Stimulated activated naive CD8-positive, alpha-beta T cell treated with anti-CD3 and anti-CD28 coated beads, Interleukin-15, amount 100 ng/mL, for 72 hours (primary cell): ENCODE data around the gene SERINC3.

Source experiments
- ATAC-seq: fragments of 150-1000 bp; cut with Tn5 transposase; 2 replicates; pipeline ENCODE4 v1.10.0; 2021; ENCODE audit warnings: mild to moderate bottlenecking, moderate library complexity
- DNase-seq, 2 donors: peaks; one replicate each; pipeline ENCODE4 v3.0.0; 2021 to 2022
- H3K27ac Mint-ChIP-seq, 2 donors: one replicate each; pipeline ENCODE4 v1.8.0; 2022; ENCODE audit warnings: mild to moderate bottlenecking in 2 of 2, mixed read lengths in 2 of 2, moderate library complexity in 2 of 2
- H3K27me3 Mint-ChIP-seq: one replicate; pipeline ENCODE4 v1.8.0; 2022; ENCODE audit warnings: mixed read lengths
- H3K4me1 Mint-ChIP-seq: one replicate; pipeline ENCODE4 v1.8.0; 2022; ENCODE audit warnings: mild to moderate bottlenecking, mixed read lengths
- H3K4me3 Mint-ChIP-seq, 2 donors: one replicate each; pipeline ENCODE4 v1.8.0; 2022; ENCODE audit warnings: mild to moderate bottlenecking in 2 of 2, mixed read lengths in 2 of 2, moderate library complexity in 1 of 2
- H3K9me3 Mint-ChIP-seq, 2 donors: one replicate each; pipeline ENCODE4 v1.8.0; 2022; ENCODE audit warnings: mixed read lengths in 2 of 2

SERINC3 gene

DNA sequence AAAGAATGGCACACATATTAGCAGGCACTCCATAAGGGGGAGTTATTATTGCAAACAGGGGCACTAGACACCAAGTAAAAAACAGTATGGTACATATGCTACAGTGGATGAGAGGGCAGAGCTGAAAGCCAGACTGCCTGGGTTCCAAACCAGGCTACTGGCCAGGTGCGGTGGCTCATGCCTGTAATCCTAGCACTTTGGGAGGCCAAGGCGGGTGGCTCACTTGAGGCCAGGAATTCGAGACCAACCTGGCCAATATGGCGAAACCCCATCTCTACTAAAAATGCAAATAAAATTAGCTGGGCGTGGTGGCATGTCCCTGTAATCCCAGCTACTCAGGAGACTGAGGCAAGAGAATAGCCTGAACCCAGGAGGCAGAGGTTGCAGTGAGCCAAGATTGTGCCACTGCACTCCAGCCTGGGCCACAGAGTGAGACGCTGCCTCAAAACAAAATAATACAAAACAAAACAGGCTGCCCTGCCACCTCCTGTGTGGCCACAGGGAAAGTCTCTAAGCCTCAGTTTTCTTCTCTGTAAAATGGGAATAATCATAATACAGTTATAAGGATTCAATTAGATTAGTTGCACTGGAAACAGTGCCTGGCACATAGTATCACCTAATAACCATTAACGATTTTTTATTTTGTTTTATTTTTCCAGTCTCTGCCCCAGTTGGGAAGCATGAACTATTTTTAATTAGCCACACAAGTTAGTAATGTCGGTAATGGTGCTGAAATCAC is 53.7 kb downstream of the SERINC3 start:
- ATAC-seq (no peak), DNase-seq (no peak)
- H3K27me3 Mint-ChIP-seq, result no peaks in the 10 kb centered on the region
- H3K4me3 Mint-ChIP-seq, result no peak overlapping the region
- no peaks in the 10 kb centered on the region for H3K4me1 Mint-ChIP-seq
- no peak overlapping the region for H3K27ac Mint-ChIP-seq
- H3K9me3 Mint-ChIP-seq, result no peaks in the 10 kb centered on the region

- no peaks in the 10 kb centered on the region for H3K27me3 Mint-ChIP-seq
- H3K4me1 Mint-ChIP-seq, result no peaks in the 10 kb centered on the region
- ATAC-seq (no peak), DNase-seq (no peak)
- no peaks in the 10 kb centered on the region for H3K9me3 Mint-ChIP-seq
- no peak overlapping the region for H3K4me3 Mint-ChIP-seq
- no peak overlapping the region for H3K27ac Mint-ChIP-seq
These were observed 54.5 kb downstream of the SERINC3 start for GRCh38 chr20:44467289-44467883.

DNA sequence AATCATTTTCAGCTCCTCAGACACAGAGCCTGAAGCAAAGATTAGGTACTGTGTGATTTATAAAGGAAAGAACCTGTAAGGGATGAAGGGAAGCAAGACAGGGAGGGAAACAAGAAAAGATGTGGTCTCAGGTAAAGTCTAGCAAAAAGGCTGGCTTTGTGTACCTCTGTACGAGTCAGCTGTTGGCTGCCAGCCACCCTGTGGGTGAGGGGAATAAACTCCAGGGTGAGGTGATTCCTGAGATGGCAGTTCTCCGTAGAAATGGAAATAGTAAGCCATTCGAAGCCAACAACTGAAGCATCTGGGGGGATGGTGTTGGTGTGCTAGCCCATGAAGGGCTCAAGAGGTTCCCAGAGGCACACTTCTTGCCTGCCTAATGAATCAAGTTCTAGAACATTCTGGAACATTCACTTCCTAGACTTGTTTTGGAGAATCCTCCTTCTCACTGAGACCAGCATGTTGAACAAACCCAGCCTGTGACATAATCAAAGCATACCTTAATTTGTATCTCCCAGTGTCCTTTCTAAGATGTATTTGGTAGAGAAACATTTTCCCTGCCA is 56.8 kb downstream of the SERINC3 start:
- Mint-ChIP-seq H3K27ac (no peak overlapping the region), H3K4me3 (no peak overlapping the region)
- no peak for ATAC-seq

GRCh38 chr20:44464514-44464913 is 57.4 kb downstream of the SERINC3 start:
- no peak for DNase-seq

More for the DNA sequence above, 56.8 kb downstream of the SERINC3 start:
- H3K9me3 Mint-ChIP-seq, result no peaks in the 10 kb centered on the region
- no peak for DNase-seq
- no peaks in the 10 kb centered on the region for H3K4me1 Mint-ChIP-seq
- no peaks in the 10 kb centered on the region for H3K27me3 Mint-ChIP-seq

GRCh38 chr20:44463466-44463865 is 58.4 kb downstream of the SERINC3 start:
- H3K27ac Mint-ChIP-seq, result no peak overlapping the region
- no peak for ATAC-seq

More at GRCh38 chr20:44464514-44464913, 57.4 kb downstream of the SERINC3 start:
- ATAC-seq, result no peak
- no peak overlapping the region for H3K4me3 Mint-ChIP-seq
- no peaks in the 10 kb centered on the region for H3K27me3 Mint-ChIP-seq
- no peak overlapping the region for H3K27ac Mint-ChIP-seq
- no peaks in the 10 kb centered on the region for H3K4me1 Mint-ChIP-seq
- H3K9me3 Mint-ChIP-seq, result no peaks in the 10 kb centered on the region

DNA sequence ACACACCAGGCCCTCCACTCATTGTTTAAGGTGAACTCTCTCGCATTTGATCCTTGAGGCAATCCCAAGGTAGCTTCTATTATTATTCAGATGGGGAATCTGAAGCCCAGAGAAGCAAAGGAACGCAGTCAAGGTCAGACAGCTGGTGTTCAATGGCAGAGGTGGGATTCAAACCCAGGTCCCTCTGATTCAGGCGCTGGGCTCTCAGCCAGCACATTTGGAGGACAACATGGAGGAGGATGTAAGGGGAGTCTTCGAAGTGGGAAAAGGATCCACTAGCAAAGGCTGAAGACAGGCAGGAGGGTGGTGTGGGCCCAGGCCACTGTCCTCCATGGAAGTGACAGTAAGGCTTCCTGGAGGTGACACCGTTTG is 60.1 kb downstream of the SERINC3 start:
- Mint-ChIP-seq H3K27ac (peak overlapping the region in 1 of 2 donors; percentile 27), H3K9me3 (no peaks in the 10 kb centered on the region), H3K27me3 (no peaks in the 10 kb centered on the region), H3K4me1 (no peaks in the 10 kb centered on the region), H3K4me3 (no peak overlapping the region)
- DNase-seq (no peak), ATAC-seq (no peak)

More at GRCh38 chr20:44463466-44463865, 58.4 kb downstream of the SERINC3 start:
- H3K9me3 Mint-ChIP-seq, result no peaks in the 10 kb centered on the region
- no peaks in the 10 kb centered on the region for H3K27me3 Mint-ChIP-seq
- no peaks in the 10 kb centered on the region for H3K4me1 Mint-ChIP-seq
- DNase-seq, result no peak
- no peak overlapping the region for H3K4me3 Mint-ChIP-seq

DNA sequence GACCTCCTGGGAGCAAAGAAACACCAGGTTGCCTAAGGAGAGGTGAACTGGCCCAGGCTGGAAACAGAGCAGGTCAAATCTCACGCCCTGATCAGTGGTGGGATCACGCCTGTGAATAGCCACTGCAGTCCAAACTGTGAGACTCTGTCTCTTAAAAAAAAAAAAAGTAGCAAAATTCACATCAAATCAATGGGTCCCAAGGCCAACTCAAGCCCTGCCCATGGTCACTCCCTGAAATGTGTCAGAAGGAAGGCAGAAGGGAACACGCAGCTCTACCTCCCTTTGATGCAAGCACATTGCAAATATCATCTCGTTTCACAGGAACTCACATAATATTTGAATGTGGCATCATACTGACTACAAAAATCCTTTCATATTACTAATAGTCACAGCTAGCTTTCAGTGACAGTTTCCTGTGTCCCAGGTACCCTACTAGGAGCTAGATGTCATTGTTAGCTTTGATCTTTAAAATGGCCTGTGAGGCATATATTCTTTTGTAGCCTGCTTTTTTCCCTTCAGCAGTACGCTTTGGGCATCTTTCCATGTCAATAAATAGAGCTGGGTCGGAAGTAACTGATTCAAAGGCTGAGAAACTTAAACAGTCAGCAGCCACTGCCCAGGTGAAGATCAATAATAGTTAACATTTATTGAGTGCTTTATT is 60.6 kb downstream of the SERINC3 start:
- ATAC-seq, result no peak
- no peak for DNase-seq
- Mint-ChIP-seq H3K4me3 (no peak overlapping the region), H3K9me3 (no peaks in the 10 kb centered on the region), H3K27me3 (no peaks in the 10 kb centered on the region), H3K27ac (no peak overlapping the region), H3K4me1 (no peaks in the 10 kb centered on the region)

- H3K27me3 Mint-ChIP-seq, result no peaks in the 10 kb centered on the region
- no peak overlapping the region for H3K4me3 Mint-ChIP-seq
- DNase-seq (no peak), ATAC-seq (no peak)
- H3K9me3 Mint-ChIP-seq, result no peaks in the 10 kb centered on the region
- no peak overlapping the region for H3K27ac Mint-ChIP-seq
- H3K4me1 Mint-ChIP-seq, result no peaks in the 10 kb centered on the region
These were observed 61.1 kb downstream of the SERINC3 start for GRCh38 chr20:44460795-44461141.

GRCh38 chr20:44459271-44459670 is 62.6 kb downstream of the SERINC3 start:
- H3K4me1 Mint-ChIP-seq, result no peaks in the 10 kb centered on the region
- no peak overlapping the region for H3K27ac Mint-ChIP-seq
- no peaks in the 10 kb centered on the region for H3K27me3 Mint-ChIP-seq
- H3K4me3 Mint-ChIP-seq, result no peak overlapping the region
- no peak for DNase-seq
- H3K9me3 Mint-ChIP-seq, result no peaks in the 10 kb centered on the region
- ATAC-seq, result no peak

- no peak for DNase-seq
- Mint-ChIP-seq H3K27me3 (no peaks in the 10 kb centered on the region), H3K27ac (no peak overlapping the region), H3K9me3 (no peaks in the 10 kb centered on the region), H3K4me3 (no peak overlapping the region), H3K4me1 (no peaks in the 10 kb centered on the region)
- no peak for ATAC-seq
These were observed 64.9 kb downstream of the SERINC3 start for GRCh38 chr20:44457016-44457415.

DNA sequence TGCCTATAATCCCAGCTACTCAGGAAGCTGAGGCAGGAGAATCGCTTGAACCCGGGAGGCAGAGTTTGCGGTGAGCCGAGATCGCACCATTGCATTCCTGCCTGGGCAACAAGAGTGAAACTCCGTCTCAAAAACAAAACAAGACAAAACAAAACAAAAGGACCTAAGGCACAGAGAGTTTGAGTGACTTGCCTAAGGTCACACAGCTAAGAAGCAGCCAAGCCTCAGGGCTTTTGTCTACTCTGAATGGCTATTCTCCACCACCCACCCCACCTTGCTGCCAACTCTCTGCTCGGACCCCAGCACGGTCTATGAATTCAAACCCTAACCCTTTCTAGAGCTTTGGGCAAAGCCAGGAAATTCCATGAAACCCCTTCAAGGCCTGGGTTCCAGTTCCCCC is 65.3 kb downstream of the SERINC3 start:
- no peaks in the 10 kb centered on the region for H3K27me3 Mint-ChIP-seq
- DNase-seq (no peak), ATAC-seq (no peak)
- H3K4me1 Mint-ChIP-seq, result no peaks in the 10 kb centered on the region
- no peak overlapping the region for H3K27ac Mint-ChIP-seq
- no peak overlapping the region for H3K4me3 Mint-ChIP-seq
- no peaks in the 10 kb centered on the region for H3K9me3 Mint-ChIP-seq

DNA sequence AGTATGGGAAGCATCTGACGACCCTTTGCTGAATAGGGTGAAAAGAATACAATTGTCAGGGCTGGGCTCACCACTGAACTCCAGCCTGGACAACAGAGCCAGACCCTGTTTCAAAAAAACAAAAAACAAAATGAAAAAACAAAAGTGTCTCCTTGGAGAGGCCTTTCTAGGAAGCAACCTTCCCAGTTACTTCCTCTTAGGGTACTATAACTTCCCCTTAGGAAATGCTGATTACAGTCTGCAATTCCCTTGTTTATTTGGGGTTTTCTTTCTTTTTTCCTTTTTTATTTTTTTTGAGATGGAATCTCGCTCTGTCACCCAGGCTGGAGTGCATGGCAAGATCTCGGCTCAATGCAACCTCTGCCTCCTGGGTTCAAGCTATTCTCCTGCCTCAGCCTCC is 66.7 kb downstream of the SERINC3 start:
- Mint-ChIP-seq H3K27ac (no peak overlapping the region), H3K9me3 (no peaks in the 10 kb centered on the region), H3K27me3 (no peaks in the 10 kb centered on the region), H3K4me1 (no peaks in the 10 kb centered on the region), H3K4me3 (no peak overlapping the region)
- ATAC-seq (no peak), DNase-seq (no peak)

DNA sequence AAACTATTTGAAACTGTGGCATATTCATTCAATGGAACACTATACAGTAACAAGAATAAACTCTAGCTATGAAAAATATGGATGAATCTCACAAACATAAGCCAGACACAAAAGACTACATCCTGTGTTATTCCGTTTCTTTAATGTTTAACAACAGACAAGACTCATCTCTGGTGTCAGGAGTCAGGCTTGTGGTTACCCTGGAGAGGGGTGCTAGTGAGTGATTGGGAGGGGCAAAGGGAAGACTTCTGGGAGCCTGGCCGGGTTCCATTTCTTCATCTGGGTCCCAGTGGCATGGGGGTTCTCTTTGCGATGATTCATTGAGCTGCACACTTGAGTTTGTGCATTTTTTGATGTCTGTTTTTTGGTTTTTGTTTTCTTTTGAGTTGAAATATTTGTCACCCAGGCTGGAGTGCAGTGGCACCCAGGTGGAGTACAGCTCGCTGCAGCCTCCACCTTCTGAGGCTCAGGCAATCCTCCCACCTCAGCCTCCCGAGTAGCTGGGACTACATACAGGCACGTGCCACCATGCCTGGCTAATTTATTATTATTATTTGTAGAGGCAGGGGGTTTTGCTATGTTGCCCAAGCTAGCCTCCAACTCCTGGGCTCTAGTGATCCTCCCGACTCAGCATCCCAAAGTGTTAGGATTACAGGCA is 67.4 kb downstream of the SERINC3 start:
- no peaks in the 10 kb centered on the region for H3K27me3 Mint-ChIP-seq
- ATAC-seq, result no peak
- no peak for DNase-seq
- no peak overlapping the region for H3K4me3 Mint-ChIP-seq
- H3K27ac Mint-ChIP-seq, result no peak overlapping the region
- H3K9me3 Mint-ChIP-seq, result no peaks in the 10 kb centered on the region
- no peaks in the 10 kb centered on the region for H3K4me1 Mint-ChIP-seq

- ATAC-seq (no peak), DNase-seq (no peak)
- Mint-ChIP-seq H3K4me3 (no peak overlapping the region), H3K27ac (peak overlapping the region in 1 of 2 donors; percentile 21), H3K9me3 (no peaks in the 10 kb centered on the region), H3K27me3 (no peaks in the 10 kb centered on the region), H3K4me1 (no peaks in the 10 kb centered on the region)
These were observed 70.9 kb downstream of the SERINC3 start for GRCh38 chr20:44450903-44451450.

GRCh38 chr20:44450281-44450889 is 71.5 kb downstream of the SERINC3 start:
- H3K4me3 Mint-ChIP-seq, result no peak overlapping the region
- DNase-seq, result no peak
- H3K27me3 Mint-ChIP-seq, result no peaks in the 10 kb centered on the region
- no peaks in the 10 kb centered on the region for H3K9me3 Mint-ChIP-seq
- no peak for ATAC-seq
- H3K27ac Mint-ChIP-seq, result peak overlapping the region in 1 of 2 donors; percentile 21
- H3K4me1 Mint-ChIP-seq, result no peaks in the 10 kb centered on the region
